MCF 10A (cell line): ENCODE results near the gene TSR3. TPM values are rescaled to one million over a fixed set of nuclear protein-coding genes. Genes with fewer than 3 reads are reported as not detected.

Experiments used
- BruUV-seq: library from RNA; stranded (reverse); fragments of 400-500 nt; replicated peaks from 2 replicates; lab custom pipeline; 2021; lab: Mats Ljungman, UMichigan
- CTCF ChIA-PET: fragments of 300-600 bp; sonication (Branson Sonifier 250); formaldehyde crosslinking; extraction: SDS; loops from one replicate; lab custom pipeline; 2021; ENCODE audit warnings: antibody characterized with exemption, inconsistent platforms; lab: Yijun Ruan, JAX
- POLR2A ChIA-PET: fragments of 300-600, 350-650 bp; sonication (Branson Sonifier 250); formaldehyde crosslinking; extraction: SDS; loops from one replicate; lab custom pipeline; 2020; ENCODE audit warnings: antibody characterized with exemption, inconsistent platforms; lab: Yijun Ruan, JAX
- DNase-seq: peaks from one replicate; pipeline ENCODE4 v3.0.0-alpha.2; 2018; ENCODE audit not compliant: unreplicated experiment
- H3K27ac Mint-ChIP-seq: one replicate; pipeline ENCODE4 v1.8.0; 2022; ENCODE audit warnings: mild to moderate bottlenecking, low read depth, mixed read lengths; ENCODE audit not compliant: unreplicated experiment
- H3K27me3 Mint-ChIP-seq: one replicate; pipeline ENCODE4 v1.8.0; 2022; ENCODE audit warnings: mixed read lengths; ENCODE audit not compliant: insufficient read depth, unreplicated experiment
- H3K36me3 Mint-ChIP-seq: one replicate; pipeline ENCODE4 v1.8.0; 2022; ENCODE audit warnings: mild to moderate bottlenecking, moderate library complexity, mixed read lengths; ENCODE audit not compliant: insufficient read depth, unreplicated experiment
- H3K4me1 Mint-ChIP-seq: one replicate; pipeline ENCODE4 v1.8.0; 2022; ENCODE audit warnings: mixed read lengths; ENCODE audit not compliant: insufficient read depth, unreplicated experiment
- H3K4me3 Mint-ChIP-seq: one replicate; pipeline ENCODE4 v1.8.0; 2022; ENCODE audit warnings: mild to moderate bottlenecking, moderate library complexity, mixed read lengths; ENCODE audit not compliant: unreplicated experiment
- H3K9me3 Mint-ChIP-seq: one replicate; pipeline ENCODE4 v1.8.0; 2022; ENCODE audit warnings: mixed read lengths; ENCODE audit not compliant: unreplicated experiment
- intact Hi-C: fragments of 100-400 bp; cut with micrococcal nuclease; formaldehyde crosslinking; loops from 2 replicates; pipeline ENCODE4 v1.14.1; 2022
- total RNA-seq: library from RNA; stranded (reverse); gene quantifications from 2 replicates; pipeline ENCODE4 v1.2.3, GENCODE V29; 2022
- TF ChIP-seq, protein P1 (sequence below): fragments of 200-600 bp; IDR thresholded peaks from one replicate; pipeline ENCODE4 v1.8.0; 2022; ENCODE audit warnings: antibody characterized with exemption, mild to moderate bottlenecking; ENCODE audit not compliant: unreplicated experiment

The TSR3 gene
- total RNA-seq, 1 experiment from 2014 or later = 49.6 TPM

DNA sequence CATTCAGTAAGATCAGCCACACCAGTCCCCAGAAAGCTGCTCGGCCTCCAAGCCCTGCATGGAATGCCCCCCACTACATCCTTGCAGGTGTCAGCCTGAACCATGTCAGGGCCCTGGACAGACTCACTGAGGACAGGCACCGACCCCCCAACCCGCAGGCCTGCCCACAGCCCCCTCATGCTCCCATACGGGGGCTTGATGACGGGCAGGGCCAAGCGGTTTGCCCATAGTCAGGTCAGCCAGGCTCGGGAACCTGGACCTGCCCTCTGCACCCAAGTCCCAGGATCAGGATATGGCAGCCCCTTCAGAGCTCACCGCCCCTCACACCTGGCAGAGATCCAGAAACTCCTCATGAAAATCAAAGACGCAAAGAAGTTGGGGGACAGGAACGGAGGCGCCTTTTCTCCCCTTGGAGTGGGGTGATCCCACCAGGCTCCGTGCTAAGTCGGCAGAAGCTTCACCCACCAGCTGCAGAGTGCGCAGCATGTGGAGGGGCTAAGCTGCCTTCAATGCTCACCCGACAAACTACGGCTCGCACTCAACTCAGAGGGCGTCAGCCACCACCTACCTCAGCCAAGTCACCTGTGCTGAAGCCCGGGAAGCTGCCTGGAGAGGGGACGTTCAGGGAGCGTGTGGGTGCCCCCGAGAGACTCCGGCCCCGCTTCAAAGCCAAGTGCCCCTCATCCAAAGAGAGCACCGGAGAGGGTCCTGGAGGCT, 26.6 kb upstream of the TSR3 start:
- TF ChIP-seq, protein P1, sequence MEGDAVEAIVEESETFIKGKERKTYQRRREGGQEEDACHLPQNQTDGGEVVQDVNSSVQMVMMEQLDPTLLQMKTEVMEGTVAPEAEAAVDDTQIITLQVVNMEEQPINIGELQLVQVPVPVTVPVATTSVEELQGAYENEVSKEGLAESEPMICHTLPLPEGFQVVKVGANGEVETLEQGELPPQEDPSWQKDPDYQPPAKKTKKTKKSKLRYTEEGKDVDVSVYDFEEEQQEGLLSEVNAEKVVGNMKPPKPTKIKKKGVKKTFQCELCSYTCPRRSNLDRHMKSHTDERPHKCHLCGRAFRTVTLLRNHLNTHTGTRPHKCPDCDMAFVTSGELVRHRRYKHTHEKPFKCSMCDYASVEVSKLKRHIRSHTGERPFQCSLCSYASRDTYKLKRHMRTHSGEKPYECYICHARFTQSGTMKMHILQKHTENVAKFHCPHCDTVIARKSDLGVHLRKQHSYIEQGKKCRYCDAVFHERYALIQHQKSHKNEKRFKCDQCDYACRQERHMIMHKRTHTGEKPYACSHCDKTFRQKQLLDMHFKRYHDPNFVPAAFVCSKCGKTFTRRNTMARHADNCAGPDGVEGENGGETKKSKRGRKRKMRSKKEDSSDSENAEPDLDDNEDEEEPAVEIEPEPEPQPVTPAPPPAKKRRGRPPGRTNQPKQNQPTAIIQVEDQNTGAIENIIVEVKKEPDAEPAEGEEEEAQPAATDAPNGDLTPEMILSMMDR = no peak
- H3K27me3 Mint-ChIP-seq = no peaks in the 10 kb centered on the region
- intact Hi-C loops = no loop called here
- no TSS peak for BruUV-seq
- peak overlapping the region; percentile 35 for H3K27ac Mint-ChIP-seq
- no peaks in the 10 kb centered on the region for H3K9me3 Mint-ChIP-seq
- peaks cover 25% of the 10 kb centered on the region for H3K36me3 Mint-ChIP-seq
- CTCF ChIA-PET = interaction anchor here (1.0 to 1.4 kb wide), 2 partner anchors 13 to 14 kb away, joined by 3 to 4 read pairs; no protein-coding TSS in a partner anchor
- POLR2A ChIA-PET = interaction anchor here (0.6 to 1.9 kb wide), 8 partner anchors 14 to 1539 kb away, joined by 3 to 8 read pairs (median 4); partner anchors contain the start of genes UBE2I and UQCC4
- H3K4me3 Mint-ChIP-seq = peak overlapping the region; percentile 71
- peaks cover 5% of the 10 kb centered on the region for H3K4me1 Mint-ChIP-seq
- no peak for DNase-seq

DNA sequence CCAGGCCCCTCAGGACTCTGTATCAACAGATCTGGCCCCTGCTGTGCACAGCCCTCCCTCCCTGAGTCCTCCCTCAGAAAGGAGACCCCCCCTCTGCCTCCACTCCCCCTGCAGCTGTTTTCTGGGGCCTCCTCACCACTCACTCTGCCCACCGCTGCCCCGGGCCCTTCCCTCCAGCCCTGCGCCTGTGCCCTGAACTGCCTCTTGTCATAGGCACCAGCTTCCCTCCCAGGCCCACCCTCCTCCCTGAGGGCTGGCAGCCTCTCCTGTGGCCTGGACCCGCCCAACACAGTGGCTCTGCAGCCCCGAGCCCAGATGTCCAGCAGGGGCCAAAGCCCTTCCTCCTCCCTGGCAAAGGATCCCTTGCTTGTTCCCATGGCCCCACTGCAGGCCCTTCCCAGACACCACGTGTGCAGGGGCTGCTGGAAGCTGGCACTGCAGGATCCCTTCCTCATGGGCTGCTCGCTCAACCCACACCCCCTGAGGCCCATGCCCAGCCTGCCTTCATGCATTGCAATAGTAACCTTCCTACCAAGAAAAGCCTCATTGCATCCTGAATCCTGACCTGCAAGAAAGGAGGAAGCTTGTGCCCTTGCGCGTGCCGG, 25.8 kb upstream of the TSR3 start:
- TF ChIP-seq, protein P1 = no peak
- H3K4me3 Mint-ChIP-seq = no peak overlapping the region
- ChIA-PET POLR2A (interaction anchor here (0.8 kb wide), 1 partner anchor 26 kb away, joined by 3 read pairs; no protein-coding TSS in a partner anchor), CTCF (interaction anchor here (1.4 kb wide), 1 partner anchor 14 kb away, joined by 4 read pairs; no protein-coding TSS in a partner anchor)
- no peak overlapping the region for H3K27ac Mint-ChIP-seq
- intact Hi-C loops = no loop called here
- no peak for DNase-seq
- H3K27me3 Mint-ChIP-seq = no peaks in the 10 kb centered on the region
- H3K4me1 Mint-ChIP-seq = peaks cover 5% of the 10 kb centered on the region
- no TSS peak for BruUV-seq
- peaks cover 17% of the 10 kb centered on the region for H3K36me3 Mint-ChIP-seq
- no peaks in the 10 kb centered on the region for H3K9me3 Mint-ChIP-seq

DNA sequence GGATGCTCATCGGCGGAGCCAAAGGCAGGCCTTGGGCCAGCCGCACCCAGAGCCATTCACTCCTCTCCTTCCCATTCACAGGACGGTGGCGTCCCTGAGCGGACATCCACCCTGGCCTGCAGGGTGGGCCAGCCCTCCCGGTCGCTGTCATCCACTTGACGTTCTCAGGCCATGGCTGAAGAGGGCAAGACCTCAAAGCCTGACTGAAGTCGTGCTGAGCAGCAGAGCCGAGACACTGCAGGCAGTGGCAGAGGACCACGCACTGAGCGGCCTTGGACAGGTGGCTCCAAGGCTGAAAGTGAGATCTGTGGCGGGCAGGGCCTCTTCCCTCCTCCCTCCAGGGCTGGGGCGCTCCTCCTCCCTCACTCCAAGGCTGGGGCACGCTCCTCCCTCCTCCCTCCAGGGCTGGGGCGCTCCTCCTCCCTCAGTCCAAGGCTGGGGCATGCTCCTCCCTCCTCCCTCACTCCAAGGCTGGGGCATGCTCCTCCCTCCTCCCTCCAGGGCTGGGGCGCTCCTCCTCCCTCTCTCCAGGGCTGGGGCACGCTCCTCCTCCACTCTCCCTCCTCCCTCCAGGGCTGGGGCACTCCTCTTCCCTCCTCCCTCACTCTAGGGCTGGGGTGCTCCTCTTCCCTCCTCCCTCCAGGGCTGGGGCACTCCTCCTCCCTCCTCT, 24.2 kb upstream of the TSR3 start:
- ChIA-PET CTCF (interaction anchor here (0.5 to 0.7 kb wide), 2 partner anchors 149 to 389 kb away, joined by 3 to 4 read pairs; no protein-coding TSS in a partner anchor), POLR2A (interaction anchor here (0.6 kb wide), 1 partner anchor 8 kb away, joined by 3 read pairs; no protein-coding TSS in a partner anchor)
- H3K27me3 Mint-ChIP-seq = no peaks in the 10 kb centered on the region

More for the DNA sequence above, 24.2 kb upstream of the TSR3 start:
- no TSS peak for BruUV-seq
- peaks cover 26% of the 10 kb centered on the region for H3K36me3 Mint-ChIP-seq
- intact Hi-C loops = no loop called here
- no peak overlapping the region for H3K27ac Mint-ChIP-seq
- TF ChIP-seq, protein P1 = no peak
- no peaks in the 10 kb centered on the region for H3K9me3 Mint-ChIP-seq
- no peak overlapping the region for H3K4me3 Mint-ChIP-seq
- no peak for DNase-seq
- peaks cover 5% of the 10 kb centered on the region for H3K4me1 Mint-ChIP-seq
